HEK293T (cell line): ENCODE measurements around the gene HHAT.

Source experiments
- CTCF ChIA-PET: fragments of 350-600 bp; formaldehyde crosslinking; extraction: SDS; loops from one replicate; lab custom pipeline; 2021; ENCODE audit warnings: antibody characterized with exemption, inconsistent platforms; lab: Yijun Ruan, JAX
- POLR2A ChIA-PET: fragments of 350-600 bp; formaldehyde crosslinking; extraction: SDS; loops from one replicate; lab custom pipeline; 2020; ENCODE audit warnings: antibody characterized with exemption, inconsistent platforms; lab: Yijun Ruan, JAX
- DNase-seq: peaks from one replicate; pipeline ENCODE4 v3.0.0; 2012; ENCODE audit warnings: mixed read lengths; ENCODE audit errors: extremely low spot score
- ARNT ChIP-seq: fragments of 450-650 bp; IDR thresholded peaks from 2 replicates; pipeline ENCODE4 v1.6.1; 2017; ENCODE audit warnings: mild to moderate bottlenecking
- BHLHE40 ChIP-seq: fragments of 450-650 bp; IDR thresholded peaks from 2 replicates; pipeline ENCODE4 v1.6.1; 2016; ENCODE audit warnings: mild to moderate bottlenecking, moderate library complexity, borderline replicate concordance
- CTBP1 ChIP-seq: fragments of 450-650 bp; IDR thresholded peaks from 2 replicates; pipeline ENCODE4 v1.6.1; 2016; ENCODE audit warnings: borderline replicate concordance
- ELF4 ChIP-seq: fragments of 450-650 bp; IDR thresholded peaks from 2 replicates; pipeline ENCODE4 v1.6.1; 2017; ENCODE audit warnings: antibody characterized with exemption
- FOXA1 ChIP-seq: fragments of 450-650 bp; IDR thresholded peaks from 2 replicates; pipeline ENCODE4 v1.6.1; 2016; ENCODE audit warnings: mild to moderate bottlenecking
- FOXK2 ChIP-seq: fragments of 450-650 bp; IDR thresholded peaks from 2 replicates; pipeline ENCODE4 v1.6.1; 2016; ENCODE audit warnings: mild to moderate bottlenecking
- FOXM1 ChIP-seq: fragments of 450-650 bp; IDR thresholded peaks from 2 replicates; pipeline ENCODE4 v1.6.1; 2017; ENCODE audit warnings: mild to moderate bottlenecking, borderline replicate concordance
- HDGF ChIP-seq: fragments of 450-650 bp; IDR thresholded peaks from 2 replicates; pipeline ENCODE4 v1.6.1; 2017; ENCODE audit warnings: antibody characterized with exemption, borderline replicate concordance
- L3MBTL2 ChIP-seq: fragments of 450-650 bp; conservative IDR thresholded peaks from 2 replicates; pipeline ENCODE4 v1.6.1; 2016; ENCODE audit warnings: mild to moderate bottlenecking
- LEF1 ChIP-seq: fragments of 450-650 bp; IDR thresholded peaks from 2 replicates; pipeline ENCODE4 v1.6.1; 2017; ENCODE audit warnings: mild to moderate bottlenecking, borderline replicate concordance
- NFRKB ChIP-seq: fragments of 450-650 bp; IDR thresholded peaks from 2 replicates; pipeline ENCODE4 v1.6.1; 2016; ENCODE audit warnings: mild to moderate bottlenecking, moderate library complexity
- PKNOX1 ChIP-seq: fragments of 450-650 bp; IDR thresholded peaks from 2 replicates; pipeline ENCODE4 v1.6.1; 2016
- SP1 ChIP-seq: fragments of 450-650 bp; IDR thresholded peaks from 2 replicates; pipeline ENCODE4 v1.6.1; 2017
- SUZ12 ChIP-seq: fragments of 450-650 bp; IDR thresholded peaks from 2 replicates; pipeline ENCODE4 v1.6.1; 2016; ENCODE audit warnings: mild to moderate bottlenecking
- TARDBP ChIP-seq: fragments of 450-650 bp; IDR thresholded peaks from 2 replicates; pipeline ENCODE4 v1.6.1; 2016
- ZNF384 ChIP-seq: fragments of 450-650 bp; IDR thresholded peaks from 2 replicates; pipeline ENCODE4 v1.6.1; 2016

HHAT gene

GRCh38 chr1:210700511-210700910, 371.8 kb downstream of the HHAT start:
- ChIA-PET CTCF (no interaction called here), POLR2A (no interaction called here)
- no peak for TF ChIP-seq SUZ12
- TF ChIP-seq FOXM1: no peak
- TF ChIP-seq L3MBTL2: no peak
- TF ChIP-seq BHLHE40: no peak
- TF ChIP-seq TARDBP: no peak
- TF ChIP-seq ARNT: no peak
- no peak for TF ChIP-seq NFRKB
- TF ChIP-seq SP1: no peak
- no peak for TF ChIP-seq ELF4
- no peak for DNase-seq

GRCh38 chr1:210702506-210702905, 373.8 kb downstream of the HHAT start:
- DNase-seq: no peak
- POLR2A ChIA-PET: no interaction called here
- CTCF ChIA-PET: no interaction called here
- TF ChIP-seq LEF1: no peak
- TF ChIP-seq ELF4: no peak
- no peak for TF ChIP-seq SP1
- TF ChIP-seq PKNOX1: no peak
- TF ChIP-seq HDGF: no peak
- no peak for TF ChIP-seq BHLHE40
- no peak for TF ChIP-seq SUZ12
- TF ChIP-seq FOXK2: no peak

GRCh38 chr1:210703593-210703992, 374.9 kb downstream of the HHAT start:
- TF ChIP-seq ELF4 (no peak), CTBP1 (no peak), BHLHE40 (no peak), FOXA1 (no peak), L3MBTL2 (no peak), HDGF (no peak), SP1 (no peak), FOXM1 (no peak), TARDBP (no peak), LEF1 (no peak), NFRKB (no peak), PKNOX1 (no peak), ZNF384 (no peak), FOXK2 (no peak), ARNT (no peak), SUZ12 (no peak)
- no peak for DNase-seq
- ChIA-PET CTCF (interaction anchor here (0.7 kb wide), 1 partner anchor 1799 kb away, joined by 4 read pairs; no protein-coding TSS in a partner anchor), POLR2A (no interaction called here)

- CTCF ChIA-PET: no interaction called here
- TF ChIP-seq SUZ12: no peak
- no peak for TF ChIP-seq ARNT
- no peak for TF ChIP-seq ELF4
- no peak for TF ChIP-seq HDGF
- TF ChIP-seq SP1: no peak
- TF ChIP-seq LEF1: no peak
- TF ChIP-seq FOXK2: no peak
- no peak for TF ChIP-seq FOXM1
- TF ChIP-seq TARDBP: no peak
- no peak for TF ChIP-seq FOXA1
- TF ChIP-seq NFRKB: no peak
- no peak for TF ChIP-seq L3MBTL2
- no peak for TF ChIP-seq BHLHE40
- TF ChIP-seq ZNF384: no peak
- no peak for TF ChIP-seq PKNOX1
- TF ChIP-seq CTBP1: no peak
- no peak for DNase-seq
- POLR2A ChIA-PET: no interaction called here
Measured at GRCh38 chr1:210705086-210705485, 376.4 kb downstream of the HHAT start.

- no peak for TF ChIP-seq BHLHE40
- TF ChIP-seq ELF4: no peak
- no peak for TF ChIP-seq FOXA1
- TF ChIP-seq LEF1: no peak
- no peak for TF ChIP-seq ARNT
- no peak for TF ChIP-seq TARDBP
- TF ChIP-seq FOXM1: no peak
- no peak for TF ChIP-seq FOXK2
- no peak for TF ChIP-seq SP1
- no peak for TF ChIP-seq HDGF
- no peak for TF ChIP-seq CTBP1
- TF ChIP-seq NFRKB: no peak
- POLR2A ChIA-PET: no interaction called here
- CTCF ChIA-PET: no interaction called here
- no peak for DNase-seq
Measured at GRCh38 chr1:210706246-210706645, 377.5 kb downstream of the HHAT start.

GRCh38 chr1:210707300-210708240, 378.9 kb downstream of the HHAT start:
- CTCF ChIA-PET: no interaction called here
- POLR2A ChIA-PET: no interaction called here
- TF ChIP-seq BHLHE40 (no peak), L3MBTL2 (no peak), CTBP1 (no peak), ELF4 (no peak), FOXK2 (no peak), HDGF (no peak), ARNT (no peak), NFRKB (no peak), FOXA1 (no peak), SP1 (no peak), FOXM1 (no peak), PKNOX1 (no peak), SUZ12 (no peak), LEF1 (no peak), ZNF384 (no peak), TARDBP (no peak)

More at GRCh38 chr1:210707300-210708240, 378.9 kb downstream of the HHAT start:
- DNase-seq: no peak
